ENCODE results near the gene LSM2. TPM values are rescaled to one million over a fixed set of nuclear protein-coding genes. Genes with fewer than 3 reads are reported as not detected.

Gene LSM2
- total and polyA plus RNA-seq, 9 of the 15 experiments (the other 6 are each of a cell fraction or from before 2014, with no cell fraction given) = 154 to 407 (median 223) TPM

DNA sequence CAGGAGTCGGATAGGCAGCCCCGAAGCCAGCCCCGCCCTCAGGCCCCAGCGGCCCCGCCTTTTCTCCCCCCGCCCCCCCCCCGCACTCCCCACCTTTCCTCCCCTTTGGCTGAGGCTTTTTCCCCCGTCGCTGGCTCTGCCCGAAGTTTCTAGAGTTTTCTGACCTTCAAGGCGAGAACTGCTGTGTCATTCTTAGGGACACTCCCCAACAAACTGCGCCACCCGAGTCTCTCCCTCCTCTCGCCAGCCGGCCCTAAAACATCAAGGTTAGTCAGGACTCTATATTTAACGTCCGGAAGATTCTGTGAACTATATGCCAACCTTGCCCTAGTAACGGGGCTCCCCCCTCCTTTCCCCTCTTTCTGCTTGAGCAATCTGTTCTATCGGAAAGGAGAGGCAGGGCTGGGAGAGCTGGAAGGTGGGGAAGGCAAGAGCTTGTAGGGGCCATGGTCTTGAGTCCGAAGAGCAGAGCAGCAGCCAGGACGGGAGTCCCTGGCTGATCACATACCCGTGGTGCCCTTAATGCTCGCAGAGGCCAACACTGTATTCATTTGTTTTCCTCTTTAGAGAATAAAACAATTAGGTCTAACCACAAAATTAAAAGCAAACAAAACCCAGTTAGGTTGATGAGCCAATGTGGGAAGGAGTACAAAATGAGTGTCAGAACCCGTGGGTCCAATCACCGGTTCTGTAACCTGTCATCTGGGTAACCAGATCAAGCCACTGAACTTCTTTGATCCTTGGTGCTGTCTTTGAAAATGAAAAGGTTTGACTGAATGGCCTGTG lies 15.5 kb upstream of the LSM2 start (continued):
- TF ChIP-seq AFF1 (IDR thresholded peaks at IDR 0.05; ENCODE audit: low read depth in 1 of 2, partially characterized antibody in 2 of 2) (peak; percentile 86 to 97), RBBP5 (IDR thresholded peaks at IDR 0.05; ENCODE audit: borderline replicate concordance, insufficient read depth, low read length, poor library complexity, severe bottlenecking) (peak; percentile 56), CLOCK (CRISPR knock-in tag; IDR thresholded peaks at IDR 0.05; ENCODE audit: borderline replicate concordance) (0 out of 2 replicates have a peak, but pooled peaks have one; percentile 12), CEBPG (CRISPR knock-in tag; IDR thresholded peaks at IDR 0.05) (peak; percentile 51; the same call in 1 of the 2 replicates), CEBPG (tag; conservative IDR thresholded peaks at IDR 0.05 in 1 of 2, IDR thresholded peaks at IDR 0.05 in 1 of 2) (peak in 1 of 2 experiments; percentile 60; a peak in 2 of 4 replicates), RFX1 (IDR thresholded peaks at IDR 0.05) (no peak), USF1 (CRISPR knock-in tag; IDR thresholded peaks at IDR 0.05) (peak; percentile 26; the same call in 1 of the 2 replicates), NFYB (IDR thresholded peaks at IDR 0.05; ENCODE audit: extremely low read depth, insufficient read length) (no peak), NFXL1 (CRISPR knock-in tag; IDR thresholded peaks at IDR 0.05) (peak; percentile 49; the same call in 1 of the 2 replicates), ZNF311 (CRISPR knock-in tag; IDR thresholded peaks at IDR 0.05) (no peak), TAF7 (tag; IDR thresholded peaks at IDR 0.05) (peak; percentile 100), HMG20B (CRISPR knock-in tag; IDR thresholded peaks at IDR 0.05) (peak; percentile 86; the same call in 1 of the 2 replicates), TCF3 (CRISPR knock-in tag; IDR thresholded peaks at IDR 0.05) (no peak; the same call in 1 of the 2 replicates)
- TF ChIP-seq, protein P1, sequence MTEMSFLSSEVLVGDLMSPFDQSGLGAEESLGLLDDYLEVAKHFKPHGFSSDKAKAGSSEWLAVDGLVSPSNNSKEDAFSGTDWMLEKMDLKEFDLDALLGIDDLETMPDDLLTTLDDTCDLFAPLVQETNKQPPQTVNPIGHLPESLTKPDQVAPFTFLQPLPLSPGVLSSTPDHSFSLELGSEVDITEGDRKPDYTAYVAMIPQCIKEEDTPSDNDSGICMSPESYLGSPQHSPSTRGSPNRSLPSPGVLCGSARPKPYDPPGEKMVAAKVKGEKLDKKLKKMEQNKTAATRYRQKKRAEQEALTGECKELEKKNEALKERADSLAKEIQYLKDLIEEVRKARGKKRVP (CRISPR knock-in tag; IDR thresholded peaks at IDR 0.05) = peak; percentile 67
- TF ChIP-seq, protein P2, sequence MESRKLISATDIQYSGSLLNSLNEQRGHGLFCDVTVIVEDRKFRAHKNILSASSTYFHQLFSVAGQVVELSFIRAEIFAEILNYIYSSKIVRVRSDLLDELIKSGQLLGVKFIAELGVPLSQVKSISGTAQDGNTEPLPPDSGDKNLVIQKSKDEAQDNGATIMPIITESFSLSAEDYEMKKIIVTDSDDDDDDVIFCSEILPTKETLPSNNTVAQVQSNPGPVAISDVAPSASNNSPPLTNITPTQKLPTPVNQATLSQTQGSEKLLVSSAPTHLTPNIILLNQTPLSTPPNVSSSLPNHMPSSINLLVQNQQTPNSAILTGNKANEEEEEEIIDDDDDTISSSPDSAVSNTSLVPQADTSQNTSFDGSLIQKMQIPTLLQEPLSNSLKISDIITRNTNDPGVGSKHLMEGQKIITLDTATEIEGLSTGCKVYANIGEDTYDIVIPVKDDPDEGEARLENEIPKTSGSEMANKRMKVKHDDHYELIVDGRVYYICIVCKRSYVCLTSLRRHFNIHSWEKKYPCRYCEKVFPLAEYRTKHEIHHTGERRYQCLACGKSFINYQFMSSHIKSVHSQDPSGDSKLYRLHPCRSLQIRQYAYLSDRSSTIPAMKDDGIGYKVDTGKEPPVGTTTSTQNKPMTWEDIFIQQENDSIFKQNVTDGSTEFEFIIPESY (CRISPR knock-in tag; IDR thresholded peaks at IDR 0.05) = peak; percentile 33; the same call in 1 of the 2 replicates
